Loucy (cell line): ENCODE data around the gene PUM2.

ENCODE experiments used
- H2AFZ ChIP-seq: fragments of 200-600 bp; sonication (generic); 2 replicates; pipeline ENCODE4 v1.6.0; 2016; ENCODE audit warnings: antibody characterized with exemption, mild to moderate bottlenecking, low read length, moderate library complexity
- H3F3A ChIP-seq: fragments of 200-600 bp; 2 replicates; pipeline ENCODE4 v1.6.0; 2016; ENCODE audit warnings: antibody characterized with exemption, low read depth, mild to moderate bottlenecking
- H3K27me3 ChIP-seq: fragments of 200-600 bp; sonication (generic); 2 replicates; pipeline ENCODE4 v1.6.1; 2014; ENCODE audit warnings: low read length, mild to moderate bottlenecking; ENCODE audit not compliant: insufficient read depth, poor library complexity, severe bottlenecking
- H3K36me3 ChIP-seq: fragments of 200-600 bp; sonication (generic); 2 replicates; pipeline ENCODE4 v1.6.1; 2016; ENCODE audit warnings: low read length; ENCODE audit not compliant: insufficient read depth
- H3K4me1 ChIP-seq: fragments of 200-600 bp; sonication (generic); 2 replicates; pipeline ENCODE4 v1.5.1; 2014; ENCODE audit warnings: low read length, mild to moderate bottlenecking; ENCODE audit not compliant: insufficient read depth, poor library complexity, severe bottlenecking
- H3K4me2 ChIP-seq: fragments of 200-600 bp; sonication (generic); 2 replicates; pipeline ENCODE4 v1.6.0; 2014; ENCODE audit warnings: antibody characterized with exemption, low read length, low read depth, mild to moderate bottlenecking; ENCODE audit not compliant: poor library complexity, severe bottlenecking
- H3K4me3 ChIP-seq: fragments of 200-600 bp; sonication (generic); 2 replicates; pipeline ENCODE4 v1.5.1; 2014; ENCODE audit warnings: low read length, mild to moderate bottlenecking, mixed read lengths; ENCODE audit not compliant: poor library complexity, severe bottlenecking
- H3K79me2 ChIP-seq: fragments of 200-600 bp; sonication (generic); 2 replicates; pipeline ENCODE4 v1.6.1; 2014; ENCODE audit warnings: low read length; ENCODE audit not compliant: insufficient read depth
- H3K9ac ChIP-seq: fragments of 200-600 bp; sonication (generic); 2 replicates; pipeline ENCODE4 v1.6.0; 2014; ENCODE audit warnings: mild to moderate bottlenecking, low read depth, low read length, moderate library complexity; ENCODE audit not compliant: poor library complexity, severe bottlenecking
- H3K9me2 ChIP-seq: fragments of 200-600 bp; sonication (generic); replicated peaks from 2 replicates; pipeline ENCODE4 v1.6.1; 2016; ENCODE audit warnings: low read depth, low read length, mixed read lengths
- H3K9me3 ChIP-seq: fragments of 200-600 bp; sonication (generic); 2 replicates; pipeline ENCODE4 v1.6.1; 2014; ENCODE audit warnings: mild to moderate bottlenecking, antibody characterized with exemption, low read length, low read depth; ENCODE audit not compliant: insufficient read depth
- H4K20me1 ChIP-seq: fragments of 200-600 bp; sonication (generic); 2 replicates; pipeline ENCODE4 v1.6.0; 2014; ENCODE audit warnings: antibody characterized with exemption, low read length, mild to moderate bottlenecking; ENCODE audit not compliant: insufficient read depth, poor library complexity, severe bottlenecking
- CTCF ChIP-seq: fragments of 200-600 bp; sonication (generic); conservative IDR thresholded peaks from 2 replicates; pipeline ENCODE4 v1.5.1; 2014; ENCODE audit warnings: mild to moderate bottlenecking, antibody characterized with exemption, low read length
- EZH2phosphoT487 ChIP-seq: fragments of 200-600 bp; IDR thresholded peaks from 2 replicates; pipeline ENCODE4 v1.6.1; 2018; ENCODE audit warnings: antibody characterized with exemption, mild to moderate bottlenecking, moderate library complexity, borderline replicate concordance

Gene PUM2

GRCh38 chr2:20221555-20221973 lies 129.1 kb downstream of the PUM2 start:
- no peak for TF ChIP-seq EZH2phosphoT487
- TF ChIP-seq CTCF, result no peak
- H3K9ac ChIP-seq, result no peak overlapping the region

GRCh38 chr2:20220806-20221554 lies 129.7 kb downstream of the PUM2 start:
- Histone ChIP-seq H3F3A (no peaks in the 10 kb centered on the region), H2AFZ (no peak overlapping the region), H3K4me3 (no peak overlapping the region), H3K79me2 (no peaks in the 10 kb centered on the region), H3K4me2 (no peak overlapping the region), H3K9ac (no peak overlapping the region), H4K20me1 (no peaks in the 10 kb centered on the region), H3K9me3 (no peaks in the 10 kb centered on the region), H3K9me2 (no peaks in the 10 kb centered on the region), H3K4me1 (no peaks in the 10 kb centered on the region), H3K36me3 (no peaks in the 10 kb centered on the region), H3K27me3 (no peaks in the 10 kb centered on the region)
- TF ChIP-seq EZH2phosphoT487 (no peak), CTCF (no peak)

More at GRCh38 chr2:20221555-20221973, 129.1 kb downstream of the PUM2 start:
- Histone ChIP-seq H2AFZ (no peak overlapping the region), H3K36me3 (no peaks in the 10 kb centered on the region), H3K4me2 (no peak overlapping the region), H3F3A (no peaks in the 10 kb centered on the region), H3K4me3 (no peak overlapping the region), H3K27me3 (no peaks in the 10 kb centered on the region), H3K79me2 (no peaks in the 10 kb centered on the region), H4K20me1 (no peaks in the 10 kb centered on the region), H3K9me3 (no peaks in the 10 kb centered on the region), H3K9me2 (no peaks in the 10 kb centered on the region), H3K4me1 (no peaks in the 10 kb centered on the region)

- Histone ChIP-seq H3K27me3 (no peaks in the 10 kb centered on the region), H3K9ac (no peak overlapping the region), H3F3A (no peaks in the 10 kb centered on the region), H3K4me3 (no peak overlapping the region), H3K4me2 (no peak overlapping the region), H4K20me1 (no peaks in the 10 kb centered on the region), H3K9me2 (no peaks in the 10 kb centered on the region), H3K4me1 (no peaks in the 10 kb centered on the region), H3K9me3 (no peaks in the 10 kb centered on the region), H2AFZ (no peak overlapping the region), H3K79me2 (no peaks in the 10 kb centered on the region), H3K36me3 (no peaks in the 10 kb centered on the region)
- no peak for TF ChIP-seq EZH2phosphoT487
- no peak for TF ChIP-seq CTCF
Observed at GRCh38 chr2:20219763-20220380, 130.8 kb downstream of the PUM2 start.
